Nephron (organoid): ENCODE measurements around the gene TUBB1.
A peak's percentile ranks its signal among the peaks of the same experiment; 100 is the strongest.

ENCODE experiments used
- H3K27ac Mint-ChIP-seq, 3 experiments: 2 replicates each; pipeline ENCODE4 v1.8.0; 2020; ENCODE audit warnings: mixed read lengths in 3 of 3, mild to moderate bottlenecking in 2 of 3, moderate library complexity in 1 of 3
- H3K27me3 Mint-ChIP-seq: 2 replicates; pipeline ENCODE4 v1.8.0; 2021; ENCODE audit warnings: low read depth, mild to moderate bottlenecking, moderate library complexity, mixed read lengths
- H3K36me3 Mint-ChIP-seq: 2 replicates; pipeline ENCODE4 v1.8.0; 2020; ENCODE audit warnings: low read depth, mixed read lengths
- H3K4me1 Mint-ChIP-seq: 2 replicates; pipeline ENCODE4 v1.8.0; 2020; ENCODE audit warnings: mixed read lengths
- H3K4me3 Mint-ChIP-seq, 3 experiments: 2 replicates each; pipeline ENCODE4 v1.8.0; 2020; ENCODE audit warnings: mild to moderate bottlenecking in 3 of 3, mixed read lengths in 3 of 3, moderate library complexity in 2 of 3
- H3K9me3 Mint-ChIP-seq: 2 replicates; pipeline ENCODE4 v1.8.0; 2020; ENCODE audit warnings: mixed read lengths
- TF ChIP-seq, protein P1 (sequence below), 3 experiments: fragments of 200-600 bp; sonication (generic); IDR thresholded peaks; one replicate each; pipeline ENCODE4 v1.5.0; 2021; ENCODE audit warnings: antibody characterized with exemption in 3 of 3; ENCODE audit not compliant: unreplicated experiment in 3 of 3

TUBB1 gene

GRCh38 chr20:58987790-58988564, 31.3 kb upstream of the TUBB1 start:
- Mint-ChIP-seq H3K27me3 (no peaks in the 10 kb centered on the region), H3K4me1 (peaks cover 23% of the 10 kb centered on the region), H3K36me3 (peaks cover 67% of the 10 kb centered on the region), H3K27ac (peak overlapping the region; percentile 18 to 80 (median 62)), H3K9me3 (no peaks in the 10 kb centered on the region), H3K4me3 (no peak overlapping the region)
- TF ChIP-seq, protein P1, sequence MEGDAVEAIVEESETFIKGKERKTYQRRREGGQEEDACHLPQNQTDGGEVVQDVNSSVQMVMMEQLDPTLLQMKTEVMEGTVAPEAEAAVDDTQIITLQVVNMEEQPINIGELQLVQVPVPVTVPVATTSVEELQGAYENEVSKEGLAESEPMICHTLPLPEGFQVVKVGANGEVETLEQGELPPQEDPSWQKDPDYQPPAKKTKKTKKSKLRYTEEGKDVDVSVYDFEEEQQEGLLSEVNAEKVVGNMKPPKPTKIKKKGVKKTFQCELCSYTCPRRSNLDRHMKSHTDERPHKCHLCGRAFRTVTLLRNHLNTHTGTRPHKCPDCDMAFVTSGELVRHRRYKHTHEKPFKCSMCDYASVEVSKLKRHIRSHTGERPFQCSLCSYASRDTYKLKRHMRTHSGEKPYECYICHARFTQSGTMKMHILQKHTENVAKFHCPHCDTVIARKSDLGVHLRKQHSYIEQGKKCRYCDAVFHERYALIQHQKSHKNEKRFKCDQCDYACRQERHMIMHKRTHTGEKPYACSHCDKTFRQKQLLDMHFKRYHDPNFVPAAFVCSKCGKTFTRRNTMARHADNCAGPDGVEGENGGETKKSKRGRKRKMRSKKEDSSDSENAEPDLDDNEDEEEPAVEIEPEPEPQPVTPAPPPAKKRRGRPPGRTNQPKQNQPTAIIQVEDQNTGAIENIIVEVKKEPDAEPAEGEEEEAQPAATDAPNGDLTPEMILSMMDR (IDR thresholded peaks at IDR 0.05; ENCODE audit: unreplicated experiment in 3 of 3) = no peak

DNA sequence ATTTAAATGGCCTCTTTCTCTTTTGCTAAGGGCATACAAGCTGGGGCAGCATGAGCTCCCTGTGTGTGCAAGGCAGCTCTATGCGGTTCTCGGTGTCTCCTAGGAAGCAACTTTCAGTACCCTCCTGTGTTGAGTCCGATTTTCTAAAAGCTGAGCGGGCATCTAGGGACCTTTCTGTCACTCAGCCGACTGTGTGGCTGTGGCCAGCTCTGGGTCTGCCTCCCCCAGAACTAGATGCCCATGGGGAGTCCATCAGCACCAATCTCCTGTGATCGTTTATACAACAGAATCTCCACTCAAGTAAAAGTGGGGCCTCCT, 30.7 kb upstream of the TUBB1 start:
- H3K4me3 Mint-ChIP-seq = no peak overlapping the region
- H3K27me3 Mint-ChIP-seq = no peaks in the 10 kb centered on the region
- H3K9me3 Mint-ChIP-seq = no peaks in the 10 kb centered on the region
- H3K4me1 Mint-ChIP-seq = peaks cover 23% of the 10 kb centered on the region
- peaks cover 71% of the 10 kb centered on the region for H3K36me3 Mint-ChIP-seq
- no peak overlapping the region for H3K27ac Mint-ChIP-seq
- TF ChIP-seq, protein P1 (IDR thresholded peaks at IDR 0.05; ENCODE audit: unreplicated experiment in 3 of 3) = no peak

- no peaks in the 10 kb centered on the region for H3K27me3 Mint-ChIP-seq
- TF ChIP-seq, protein P1 (IDR thresholded peaks at IDR 0.05; ENCODE audit: unreplicated experiment in 3 of 3) = no peak
- no peaks in the 10 kb centered on the region for H3K9me3 Mint-ChIP-seq
- peaks cover 16% of the 10 kb centered on the region for H3K4me1 Mint-ChIP-seq
- no peak overlapping the region for H3K27ac Mint-ChIP-seq
- peaks cover 73% of the 10 kb centered on the region for H3K36me3 Mint-ChIP-seq
- H3K4me3 Mint-ChIP-seq = no peak overlapping the region
Observed at GRCh38 chr20:58989196-58989595, 30.0 kb upstream of the TUBB1 start.

DNA sequence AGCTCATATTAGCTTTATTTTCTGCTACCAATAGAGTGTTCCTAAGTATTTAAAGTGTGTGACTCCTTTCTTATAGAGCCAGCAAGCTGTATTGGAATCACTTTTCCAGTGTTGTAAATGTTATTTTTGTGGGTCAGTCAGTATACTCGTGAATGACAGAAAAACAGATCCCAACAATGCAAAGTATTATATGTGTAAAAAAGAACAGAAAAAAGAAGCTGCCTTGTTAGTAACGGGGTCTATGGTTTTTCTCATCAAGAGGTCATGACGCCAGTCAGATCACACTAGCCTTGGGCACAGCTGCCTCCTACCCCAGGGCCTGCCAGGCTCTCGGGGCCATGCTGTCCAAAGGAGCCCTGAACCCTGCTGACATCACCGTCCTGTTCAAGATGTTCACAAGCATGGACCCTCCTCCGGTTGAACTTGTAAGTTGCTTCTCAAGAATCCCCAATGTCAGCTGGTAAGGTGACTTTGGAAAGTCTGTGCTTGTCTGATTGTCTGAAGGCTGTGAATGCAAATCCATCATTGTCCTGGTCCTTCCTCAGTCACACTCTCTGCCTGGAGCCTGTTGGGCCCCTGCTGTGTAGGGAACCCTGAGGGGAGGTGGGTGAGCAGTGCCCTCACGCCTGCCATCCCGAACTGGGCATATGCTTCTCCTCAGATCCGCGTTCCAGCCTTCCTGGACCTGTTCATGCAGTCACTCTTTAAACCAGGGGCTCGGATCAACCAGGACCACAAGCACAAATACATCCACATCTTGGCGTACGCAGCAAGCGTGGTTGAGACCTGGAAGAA, 28.4 kb upstream of the TUBB1 start:
- H3K36me3 Mint-ChIP-seq = peaks cover 83% of the 10 kb centered on the region
- no peak overlapping the region for H3K4me3 Mint-ChIP-seq
- no peaks in the 10 kb centered on the region for H3K27me3 Mint-ChIP-seq
- H3K4me1 Mint-ChIP-seq = peaks cover 15% of the 10 kb centered on the region
- H3K9me3 Mint-ChIP-seq = no peaks in the 10 kb centered on the region
- TF ChIP-seq, protein P1 (IDR thresholded peaks at IDR 0.05; ENCODE audit: unreplicated experiment in 3 of 3) = no peak
- no peak overlapping the region for H3K27ac Mint-ChIP-seq

DNA sequence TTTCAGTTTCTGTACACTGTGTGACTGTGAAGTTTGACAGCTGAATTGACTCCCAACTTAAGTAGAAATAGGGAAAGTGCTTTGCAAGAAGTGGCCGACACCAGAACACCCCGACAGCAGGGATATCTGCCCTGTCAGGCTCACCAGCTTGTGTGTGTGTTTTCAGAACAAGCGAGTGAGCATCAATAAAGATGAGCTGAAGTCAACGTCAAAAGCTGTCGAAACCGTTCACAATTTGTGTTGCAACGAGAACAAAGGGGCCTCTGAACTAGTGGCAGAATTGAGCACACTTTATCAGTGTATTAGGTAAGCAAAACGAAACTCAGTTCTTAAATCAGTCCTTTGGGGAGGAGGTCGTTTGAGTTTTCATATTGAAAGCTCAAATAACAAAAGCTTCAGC, 27.5 kb upstream of the TUBB1 start:
- TF ChIP-seq, protein P1 (IDR thresholded peaks at IDR 0.05; ENCODE audit: unreplicated experiment in 3 of 3) = no peak
- Mint-ChIP-seq H3K27me3 (no peaks in the 10 kb centered on the region), H3K4me3 (no peak overlapping the region), H3K9me3 (no peaks in the 10 kb centered on the region), H3K27ac (no peak overlapping the region), H3K4me1 (peaks cover 13% of the 10 kb centered on the region), H3K36me3 (peaks cover 85% of the 10 kb centered on the region)
